Measurements from ENCODE around the gene FAF1. TPM values are rescaled to one million over a fixed set of nuclear protein-coding genes. Genes with fewer than 3 reads are reported as not detected.

FAF1 gene
- total RNA-seq, 2 donors from 2014 or later, result 45.8 to 50.1 TPM

GRCh38 chr1:50447961-50448360, 512.1 kb downstream of the FAF1 start:
- H3K4me3 Mint-ChIP-seq, result no peak overlapping the region
- no peak for DNase-seq
- no peak for ATAC-seq
- H3K27ac Mint-ChIP-seq, result no peak overlapping the region
- peaks cover 24% of the 10 kb centered on the region for H3K4me1 Mint-ChIP-seq
- no peaks in the 10 kb centered on the region for H3K9me3 ChIP-seq (ENCODE audit: control insufficient read depth, low read length, poor library complexity, severe bottlenecking)
- H3K36me3 Mint-ChIP-seq (ENCODE audit: low read depth), result no peaks in the 10 kb centered on the region
- no peaks in the 10 kb centered on the region for H3K27me3 Mint-ChIP-seq

GRCh38 chr1:50441183-50441582, 518.9 kb downstream of the FAF1 start:
- DNase-seq (no peak), ATAC-seq (no peak)
- Mint-ChIP-seq H3K27me3 (no peaks in the 10 kb centered on the region), H3K36me3 (ENCODE audit: low read depth) (no peaks in the 10 kb centered on the region), H3K4me3 (no peak overlapping the region), H3K4me1 (peaks cover 4% of the 10 kb centered on the region), H3K27ac (no peak overlapping the region)
- no peaks in the 10 kb centered on the region for H3K9me3 ChIP-seq (ENCODE audit: control insufficient read depth, low read length, poor library complexity, severe bottlenecking)

GRCh38 chr1:50438945-50439344, 521.1 kb downstream of the FAF1 start:
- H3K4me1 Mint-ChIP-seq, result peaks cover 5% of the 10 kb centered on the region
- DNase-seq, result no peak
- H3K4me3 Mint-ChIP-seq, result no peak overlapping the region
- peaks cover 2% of the 10 kb centered on the region for H3K36me3 Mint-ChIP-seq (ENCODE audit: low read depth)
- no peak overlapping the region for H3K27ac Mint-ChIP-seq
- H3K27me3 Mint-ChIP-seq, result no peaks in the 10 kb centered on the region
- H3K9me3 ChIP-seq (ENCODE audit: control insufficient read depth, low read length, poor library complexity, severe bottlenecking), result no peaks in the 10 kb centered on the region
- no peak for ATAC-seq

GRCh38 chr1:50436489-50436888, 523.6 kb downstream of the FAF1 start:
- no peaks in the 10 kb centered on the region for H3K9me3 ChIP-seq (ENCODE audit: control insufficient read depth, low read length, poor library complexity, severe bottlenecking)
- DNase-seq (no peak), ATAC-seq (no peak)
- H3K27me3 Mint-ChIP-seq, result peaks cover 17% of the 10 kb centered on the region
- peaks cover 5% of the 10 kb centered on the region for H3K4me1 Mint-ChIP-seq
- H3K27ac Mint-ChIP-seq, result peak overlapping the region; percentile 48
- no peak overlapping the region for H3K4me3 Mint-ChIP-seq
- peaks cover 2% of the 10 kb centered on the region for H3K36me3 Mint-ChIP-seq (ENCODE audit: low read depth)

- Mint-ChIP-seq H3K27me3 (peaks cover 75% of the 10 kb centered on the region), H3K27ac (no peak overlapping the region), H3K4me3 (no peak overlapping the region), H3K36me3 (ENCODE audit: low read depth) (peaks cover 4% of the 10 kb centered on the region), H3K4me1 (peaks cover 11% of the 10 kb centered on the region)
- ATAC-seq (no peak), DNase-seq (no peak)
- H3K9me3 ChIP-seq (ENCODE audit: control insufficient read depth, low read length, poor library complexity, severe bottlenecking), result no peaks in the 10 kb centered on the region
These were observed 530.1 kb downstream of the FAF1 start for GRCh38 chr1:50430010-50430405.

GRCh38 chr1:50427818-50428779, 532.0 kb downstream of the FAF1 start:
- H3K36me3 Mint-ChIP-seq (ENCODE audit: low read depth), result peaks cover 10% of the 10 kb centered on the region
- peak overlapping the region; percentile 10 for H3K4me3 Mint-ChIP-seq
- no peak for DNase-seq
- ATAC-seq, result no peak
- peak overlapping the region; percentile 71 for H3K27ac Mint-ChIP-seq
- peaks cover 26% of the 10 kb centered on the region for H3K4me1 Mint-ChIP-seq
- H3K9me3 ChIP-seq (ENCODE audit: control insufficient read depth, low read length, poor library complexity, severe bottlenecking), result no peaks in the 10 kb centered on the region
- peaks cover 93% of the 10 kb centered on the region for H3K27me3 Mint-ChIP-seq

GRCh38 chr1:50427086-50427817, 532.8 kb downstream of the FAF1 start:
- Mint-ChIP-seq H3K4me1 (peaks cover 27% of the 10 kb centered on the region), H3K27ac (peak overlapping the region; percentile 71), H3K4me3 (no peak overlapping the region), H3K36me3 (ENCODE audit: low read depth) (peaks cover 10% of the 10 kb centered on the region), H3K27me3 (peaks cover 93% of the 10 kb centered on the region)
- DNase-seq (no peak), ATAC-seq (no peak)
- no peaks in the 10 kb centered on the region for H3K9me3 ChIP-seq (ENCODE audit: control insufficient read depth, low read length, poor library complexity, severe bottlenecking)

- no peaks in the 10 kb centered on the region for H3K9me3 ChIP-seq (ENCODE audit: control insufficient read depth, low read length, poor library complexity, severe bottlenecking)
- H3K27me3 Mint-ChIP-seq, result peaks cover 93% of the 10 kb centered on the region
- no peak overlapping the region for H3K27ac Mint-ChIP-seq
- no peak overlapping the region for H3K4me3 Mint-ChIP-seq
- DNase-seq (no peak), ATAC-seq (no peak)
- H3K4me1 Mint-ChIP-seq, result peaks cover 32% of the 10 kb centered on the region
- peaks cover 12% of the 10 kb centered on the region for H3K36me3 Mint-ChIP-seq (ENCODE audit: low read depth)
These were observed 533.4 kb downstream of the FAF1 start for GRCh38 chr1:50426702-50427085.

GRCh38 chr1:50426108-50426700, 533.9 kb downstream of the FAF1 start:
- Mint-ChIP-seq H3K27ac (no peak overlapping the region), H3K36me3 (ENCODE audit: low read depth) (peaks cover 13% of the 10 kb centered on the region), H3K4me1 (peaks cover 32% of the 10 kb centered on the region), H3K27me3 (peaks cover 93% of the 10 kb centered on the region), H3K4me3 (peak overlapping the region; percentile 98)
- H3K9me3 ChIP-seq (ENCODE audit: control insufficient read depth, low read length, poor library complexity, severe bottlenecking), result no peaks in the 10 kb centered on the region
- ATAC-seq (no peak), DNase-seq (no peak)

GRCh38 chr1:50425376-50426107, 534.5 kb downstream of the FAF1 start:
- Mint-ChIP-seq H3K27ac (no peak overlapping the region), H3K27me3 (peaks cover 88% of the 10 kb centered on the region), H3K4me1 (peaks cover 28% of the 10 kb centered on the region), H3K36me3 (ENCODE audit: low read depth) (peaks cover 11% of the 10 kb centered on the region), H3K4me3 (peak overlapping the region; percentile 98)
- no peak for ATAC-seq
- no peak for DNase-seq
- H3K9me3 ChIP-seq (ENCODE audit: control insufficient read depth, low read length, poor library complexity, severe bottlenecking), result no peaks in the 10 kb centered on the region

- peaks cover 17% of the 10 kb centered on the region for H3K36me3 Mint-ChIP-seq (ENCODE audit: low read depth)
- peaks cover 88% of the 10 kb centered on the region for H3K27me3 Mint-ChIP-seq
- peak overlapping the region; percentile 98 for H3K4me3 Mint-ChIP-seq
- peaks cover 34% of the 10 kb centered on the region for H3K4me1 Mint-ChIP-seq
- no peak for ATAC-seq
- no peak for DNase-seq
- no peak overlapping the region for H3K27ac Mint-ChIP-seq
- H3K9me3 ChIP-seq (ENCODE audit: control insufficient read depth, low read length, poor library complexity, severe bottlenecking), result no peaks in the 10 kb centered on the region
These were observed 535.1 kb downstream of the FAF1 start for GRCh38 chr1:50424884-50425375.

- Mint-ChIP-seq H3K27me3 (peaks cover 86% of the 10 kb centered on the region), H3K4me1 (peaks cover 38% of the 10 kb centered on the region), H3K4me3 (peak overlapping the region; percentile 98), H3K27ac (no peak overlapping the region), H3K36me3 (ENCODE audit: low read depth) (peaks cover 21% of the 10 kb centered on the region)
- H3K9me3 ChIP-seq (ENCODE audit: control insufficient read depth, low read length, poor library complexity, severe bottlenecking), result no peaks in the 10 kb centered on the region
- DNase-seq, result no peak
- ATAC-seq, result no peak
These were observed 535.8 kb downstream of the FAF1 start for GRCh38 chr1:50424045-50424883.

All from T-helper 17 cell (primary cell).